ENCODE data around the gene NPM1.
"Not testable (repeated sequence)": the region's sequence is repeated elsewhere in the genome, so short reads cannot be mapped to it uniquely, and the experiment has no call there.

The NPM1 gene

DNA sequence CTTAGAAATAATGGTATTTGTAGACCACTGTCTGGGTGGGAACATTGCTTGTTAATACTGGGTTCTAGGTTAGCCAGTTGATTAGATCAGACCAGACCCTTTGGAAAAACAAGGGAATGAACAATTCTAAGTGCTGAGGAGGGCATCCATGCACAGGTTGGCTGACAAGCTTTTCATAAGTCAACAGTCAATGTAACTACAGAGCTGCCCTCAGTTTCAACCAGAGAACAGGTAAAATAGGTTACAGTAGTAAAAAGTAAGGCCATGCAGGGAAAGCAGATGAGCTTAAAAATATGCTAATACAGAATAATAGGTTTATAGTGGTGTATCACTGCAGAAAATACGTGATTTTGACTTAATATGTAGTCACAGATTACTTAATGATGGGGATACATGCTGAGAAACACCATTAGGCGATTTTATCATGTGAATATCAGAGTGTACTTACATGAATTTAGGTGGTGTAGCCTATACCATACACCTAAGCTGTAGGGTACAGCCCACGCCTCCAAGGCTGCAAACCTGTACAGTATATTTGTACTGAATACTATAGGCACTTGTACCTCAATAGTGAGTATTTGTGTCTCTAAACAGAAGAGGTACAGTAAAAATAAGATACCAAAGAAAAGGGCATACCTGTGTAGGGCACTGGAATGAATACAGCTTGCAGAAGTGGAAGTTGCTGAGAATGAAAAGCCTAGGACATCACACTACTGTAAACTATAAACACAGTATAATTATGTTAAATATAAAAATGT, 25.7 kb downstream of the NPM1 start:
- DNase-seq (ENCODE audit: low read depth in 2 of 2): no peak

- DNase-seq (ENCODE audit: low read depth in 2 of 2): not testable (repeated sequence)
Measured at GRCh38 chr5:171413993-171414392, 26.3 kb downstream of the NPM1 start.

DNA sequence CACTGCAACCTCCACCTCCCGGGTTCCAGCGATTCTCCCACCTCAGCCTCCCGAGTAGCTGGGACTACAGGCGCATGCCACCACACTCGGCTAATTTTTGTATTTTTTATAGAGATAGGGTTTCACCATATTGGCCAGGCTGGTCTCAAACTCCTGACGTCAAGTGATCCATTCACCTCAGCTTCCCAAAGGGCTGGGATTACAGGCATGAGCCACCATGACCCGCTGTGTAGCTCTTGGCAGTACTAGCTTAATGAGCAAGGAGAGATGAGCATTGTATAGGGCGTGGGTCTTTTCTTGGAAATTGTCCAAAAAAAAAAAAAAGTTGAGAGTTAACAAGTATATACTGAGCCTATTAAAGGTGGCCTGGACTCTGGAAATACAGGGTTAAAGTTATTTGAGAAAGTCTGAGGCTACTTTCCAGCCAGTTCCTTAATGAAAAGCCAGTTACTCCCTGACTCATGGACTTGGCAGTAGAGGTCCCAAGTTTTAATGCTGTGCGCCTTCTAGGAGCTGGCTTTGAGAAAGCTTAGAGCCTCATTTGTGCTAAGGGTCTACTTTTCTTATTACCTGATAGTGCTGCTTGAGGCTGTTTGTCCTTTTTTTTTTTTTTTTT, 27.6 kb downstream of the NPM1 start:
- no peak for DNase-seq (ENCODE audit: low read depth in 2 of 2)

DNA sequence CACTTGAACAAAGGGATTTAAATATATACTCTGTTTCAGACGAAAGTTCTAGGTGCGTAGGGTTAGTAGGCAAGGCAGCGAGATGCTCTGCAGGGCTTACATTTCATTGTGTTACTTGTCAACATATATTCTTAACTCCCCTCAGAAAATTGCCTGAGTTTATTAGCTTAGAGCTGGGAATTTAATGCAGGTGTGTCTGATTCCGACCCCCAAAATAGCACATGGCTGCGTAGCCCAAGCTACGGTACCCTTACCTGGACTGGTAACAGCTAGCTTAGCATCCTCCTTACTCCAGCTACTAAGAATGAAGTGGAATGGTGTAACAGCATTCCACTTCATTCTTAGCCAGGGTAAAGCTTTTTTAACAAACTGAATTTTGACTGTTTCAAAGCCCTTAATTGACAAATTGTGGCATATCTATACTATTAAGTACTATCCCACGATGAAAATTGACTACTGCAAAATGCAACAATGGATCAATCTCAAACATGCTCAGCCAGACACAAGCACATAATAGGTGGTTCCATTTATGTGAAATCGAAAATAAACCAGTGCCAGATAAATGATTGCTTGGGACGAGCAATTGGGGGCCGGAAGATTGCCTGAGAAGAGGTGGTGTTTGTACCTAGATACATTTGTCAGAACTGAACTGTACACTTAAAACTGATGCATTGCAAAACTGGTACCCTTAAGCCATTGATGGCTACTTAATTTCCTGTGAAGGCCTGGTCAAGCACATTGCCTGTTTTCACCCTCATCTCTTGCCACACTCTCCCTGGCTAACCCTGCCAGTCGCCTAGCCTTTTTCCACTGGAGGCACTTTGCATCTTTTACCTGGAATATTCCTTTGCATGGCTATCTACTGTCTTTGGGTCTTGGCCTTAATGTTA, 28.8 kb downstream of the NPM1 start:
- DNase-seq (ENCODE audit: low read depth in 2 of 2): no peak

DNA sequence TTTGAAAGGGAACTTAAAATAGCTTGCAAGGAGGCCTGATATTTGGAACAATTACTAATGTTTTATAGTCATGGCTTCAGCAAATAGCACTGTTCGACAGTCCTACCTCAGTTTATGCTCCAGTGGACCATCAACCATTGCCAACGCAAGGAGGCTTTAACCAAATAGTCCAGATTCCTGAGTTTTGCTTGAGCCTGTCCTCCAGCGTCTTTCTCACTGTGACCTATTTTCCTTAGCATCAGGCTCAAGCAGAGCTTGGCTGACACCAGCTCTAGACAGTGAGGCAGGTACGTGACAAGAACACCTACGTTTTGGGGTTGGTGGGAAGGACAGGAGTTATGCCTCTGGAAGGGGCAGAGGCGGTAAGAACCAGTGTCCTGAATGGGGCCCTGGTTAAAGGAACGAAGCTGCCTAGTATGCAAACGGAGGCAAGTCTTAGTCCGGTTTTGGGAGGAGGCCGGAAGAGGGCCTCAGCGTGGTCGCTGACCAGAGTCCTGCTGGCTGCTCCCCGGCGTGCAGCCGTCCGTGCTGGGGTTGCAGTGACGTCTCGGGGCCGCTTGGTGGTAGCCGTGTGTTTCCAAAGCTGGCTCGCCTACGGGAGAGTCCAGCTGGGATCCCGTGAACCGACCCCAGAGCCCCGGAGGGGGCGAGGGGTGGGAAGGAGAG, 30.8 kb downstream of the NPM1 start:
- peak in 1 of 2 donors; percentile 47 for DNase-seq (ENCODE audit: low read depth in 2 of 2)

GRCh38 chr5:171418982-171419687, 31.5 kb downstream of the NPM1 start, which contains the start of gene FGF18:
Gene FGF18 (plus strand): TSS chr5:171419647. CDS start chr5:171420200, 553 bp downstream.
- DNase-seq (ENCODE audit: low read depth in 2 of 2): peak in 1 of 2 donors; percentile 25

- DNase-seq (ENCODE audit: low read depth in 2 of 2): peak in 1 of 2 donors; percentile 21
Measured at GRCh38 chr5:171419688-171420430, 32.2 kb downstream of the NPM1 start.

DNA sequence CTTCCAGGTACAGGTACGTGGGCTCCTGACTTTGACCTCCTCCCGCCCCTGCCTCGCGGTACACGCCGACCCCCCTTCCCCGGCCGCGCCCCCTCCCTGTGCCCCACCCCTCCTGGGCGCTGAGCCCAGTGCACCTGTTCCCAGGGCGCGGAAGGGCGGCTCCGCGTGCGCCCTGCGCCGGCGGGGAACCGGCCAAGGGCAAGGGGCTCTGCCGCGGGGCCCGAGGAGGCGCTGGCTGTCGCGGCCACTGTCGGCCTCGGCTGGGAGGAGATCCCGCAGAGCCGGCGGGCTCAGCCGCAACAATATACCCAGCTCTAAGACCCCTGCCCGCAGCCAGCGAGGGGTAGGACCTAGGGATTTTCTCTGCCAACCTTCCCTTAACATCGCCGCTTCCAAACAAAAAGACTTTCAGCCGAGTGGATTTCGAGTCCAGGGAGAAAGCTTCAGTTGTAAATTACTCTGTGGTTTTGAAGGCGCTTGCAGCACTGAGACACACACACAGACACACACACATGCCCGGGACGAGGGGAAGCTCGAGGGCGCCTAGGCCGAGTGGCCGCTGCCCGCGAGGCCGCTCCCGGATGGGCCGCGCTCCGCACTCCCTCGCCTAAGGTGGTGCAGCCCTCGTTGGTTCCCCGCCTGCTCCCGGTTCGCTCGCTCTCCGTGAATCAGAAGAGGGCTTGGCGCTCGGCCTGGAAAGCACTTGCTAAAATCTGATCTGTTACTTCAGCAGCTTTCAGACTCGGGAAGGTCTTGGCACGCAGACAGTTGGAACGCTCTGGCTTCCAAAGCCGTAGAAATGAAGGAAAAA, 33.0 kb downstream of the NPM1 start:
- no peak for DNase-seq (ENCODE audit: low read depth in 2 of 2)

- DNase-seq (ENCODE audit: low read depth in 2 of 2): no peak
Measured at GRCh38 chr5:171421331-171422262, 33.9 kb downstream of the NPM1 start.

DNA sequence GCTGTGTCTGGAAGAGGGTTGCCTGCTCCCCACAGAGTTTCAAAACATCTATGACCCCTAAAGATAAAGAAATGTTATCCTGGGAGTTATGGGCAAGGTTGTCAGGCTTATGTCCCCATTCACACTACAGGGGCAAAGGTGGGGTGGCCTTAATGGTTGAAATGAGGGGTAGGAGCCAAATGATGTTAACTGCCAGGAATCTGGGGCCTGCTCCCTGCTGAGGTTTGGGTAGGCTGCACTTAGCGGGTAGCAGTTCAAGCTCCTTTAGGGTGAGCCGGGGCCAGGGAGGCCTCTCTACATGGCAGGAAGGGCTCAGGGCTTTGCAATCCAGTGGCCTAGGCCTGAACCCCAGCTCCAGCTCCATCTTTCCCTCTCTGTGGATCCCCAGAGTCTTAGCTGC, 34.8 kb downstream of the NPM1 start:
- no peak for DNase-seq (ENCODE audit: low read depth in 2 of 2)

DNA sequence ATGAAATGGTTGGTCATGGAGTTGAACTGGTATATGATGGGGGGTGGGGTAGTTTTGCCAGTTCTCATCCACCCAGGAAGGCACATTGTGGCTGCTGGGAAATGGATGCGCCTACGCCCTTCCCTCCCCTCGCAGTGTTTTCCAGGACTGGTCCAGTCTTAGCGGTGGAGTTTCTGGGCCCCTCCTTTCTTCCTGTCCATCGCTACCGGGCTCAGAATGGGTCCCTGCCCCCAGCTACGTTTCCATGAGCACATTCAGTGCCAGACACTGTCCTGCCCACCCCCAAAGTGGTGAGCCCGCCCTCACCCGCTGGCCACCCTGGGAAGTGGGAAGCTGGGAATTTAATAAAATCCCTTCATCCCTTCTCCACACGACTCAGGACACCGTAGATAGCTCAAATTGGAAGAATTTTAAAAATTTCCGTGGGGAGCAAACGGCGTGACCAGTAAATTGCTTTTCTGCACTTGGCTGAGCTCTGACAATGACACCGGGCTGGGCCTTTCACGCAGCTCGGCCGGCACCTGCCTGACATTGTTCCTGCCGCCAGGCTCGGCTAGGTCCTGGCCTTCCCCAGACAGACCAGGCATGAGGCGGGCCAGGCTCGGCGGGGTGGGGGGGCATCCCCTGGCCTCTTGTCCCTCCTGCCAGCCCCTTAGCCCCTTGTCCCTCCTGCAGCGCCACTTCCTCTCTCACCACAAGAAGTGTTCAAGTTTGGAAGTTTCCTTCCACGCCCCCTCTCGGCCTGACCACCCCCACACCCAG, 35.4 kb downstream of the NPM1 start:
- no peak for DNase-seq (ENCODE audit: low read depth in 2 of 2)

DNA sequence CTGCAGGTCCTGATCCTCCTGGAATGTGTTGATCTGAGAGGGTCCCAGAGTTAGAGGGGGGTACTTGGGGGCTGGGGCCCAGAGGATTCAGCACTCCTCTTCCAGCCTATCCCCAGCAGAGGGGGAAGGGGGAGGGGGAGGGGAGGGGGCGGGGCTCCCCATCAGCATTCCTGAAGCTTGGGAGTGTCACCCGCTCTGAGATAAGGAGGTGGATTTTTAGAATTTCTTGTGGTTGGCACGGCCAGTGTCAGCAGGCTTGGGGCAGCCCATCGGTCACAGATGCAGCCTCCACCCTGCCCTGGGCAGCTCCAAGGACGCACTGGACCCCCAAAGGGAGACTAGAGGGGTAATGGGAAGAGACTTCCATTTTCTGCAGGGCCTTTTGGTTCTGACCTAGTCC, 37.1 kb downstream of the NPM1 start:
- DNase-seq (ENCODE audit: low read depth in 2 of 2): no peak

- DNase-seq (ENCODE audit: low read depth in 2 of 2): no peak
Measured at GRCh38 chr5:171425596-171426244, 38.1 kb downstream of the NPM1 start.

GRCh38 chr5:171426266-171426665, 38.6 kb downstream of the NPM1 start:
- no peak for DNase-seq (ENCODE audit: low read depth in 2 of 2)

- no peak for DNase-seq (ENCODE audit: low read depth in 2 of 2)
Measured at GRCh38 chr5:171426680-171427079, 39.0 kb downstream of the NPM1 start.

DNA sequence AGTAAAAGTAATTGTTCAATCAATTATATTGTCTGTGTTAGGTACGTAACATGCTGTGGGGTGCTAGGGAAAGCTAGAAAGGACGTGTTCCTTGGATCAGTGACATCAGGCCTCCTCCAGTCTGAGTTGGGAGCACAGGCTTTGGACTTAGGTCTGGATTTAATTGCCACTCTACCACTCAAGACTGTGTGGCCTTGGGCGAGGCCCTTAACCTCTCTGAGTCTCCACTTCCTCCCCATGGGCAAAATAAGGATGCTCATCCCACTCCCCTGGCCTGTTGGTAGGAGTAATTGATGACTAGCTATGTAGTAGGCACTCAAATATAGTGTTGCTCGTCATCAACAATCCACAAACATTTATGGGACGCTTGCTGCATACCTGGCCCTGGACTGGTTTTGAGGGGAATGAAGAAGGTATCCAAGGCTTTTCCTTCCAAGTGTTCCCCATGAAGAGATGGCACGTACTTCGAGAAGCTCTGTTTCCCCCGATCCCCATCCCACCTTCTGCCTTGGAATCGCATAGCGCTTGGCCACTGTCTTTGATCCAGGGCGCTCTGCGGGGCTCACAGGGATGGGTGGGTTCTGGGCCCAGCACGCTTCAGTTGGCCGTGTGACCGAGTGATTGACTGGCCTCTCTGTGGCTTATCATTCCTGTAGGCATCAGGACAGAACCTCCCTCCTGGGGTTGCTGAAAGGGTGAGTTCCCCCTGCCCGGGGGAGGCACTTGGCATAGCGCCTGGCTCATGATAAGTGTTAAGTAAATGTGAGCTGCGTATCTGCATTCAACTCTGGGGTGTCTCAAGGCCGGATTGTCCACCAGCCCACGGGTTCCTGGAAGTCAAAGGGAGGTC, 39.9 kb downstream of the NPM1 start:
- DNase-seq (ENCODE audit: low read depth in 2 of 2): no peak

Measured in stimulated activated CD4-positive, alpha-beta T cell treated with anti-CD3 and anti-CD28 coated beads, Interleukin-1b, Interleukin-23, amount 100 ng/mL, for 4 hours (primary cell).